ENCODE measurements around the gene GABRA6.

DNA sequence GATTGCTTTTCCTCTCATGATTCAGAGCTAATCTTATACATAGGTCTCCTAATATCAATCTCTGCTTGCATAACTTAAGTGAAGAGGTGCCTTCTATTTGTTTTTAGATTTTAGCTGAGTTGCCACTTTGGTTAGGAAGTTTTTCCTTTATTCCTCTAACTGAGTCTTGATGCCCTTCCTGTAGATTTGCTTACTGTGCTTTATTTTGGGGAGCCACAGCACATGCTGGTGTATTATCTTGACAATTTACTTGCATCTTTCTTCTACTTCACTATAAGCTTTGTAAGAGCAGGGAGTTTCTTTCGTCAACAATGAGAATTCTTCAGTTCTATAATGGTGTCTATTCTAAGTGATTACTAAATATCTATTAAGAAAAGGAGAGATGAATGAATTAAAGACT lies 54.9 kb downstream of the GABRA6 start:
- TF ChIP-seq, protein P1, sequence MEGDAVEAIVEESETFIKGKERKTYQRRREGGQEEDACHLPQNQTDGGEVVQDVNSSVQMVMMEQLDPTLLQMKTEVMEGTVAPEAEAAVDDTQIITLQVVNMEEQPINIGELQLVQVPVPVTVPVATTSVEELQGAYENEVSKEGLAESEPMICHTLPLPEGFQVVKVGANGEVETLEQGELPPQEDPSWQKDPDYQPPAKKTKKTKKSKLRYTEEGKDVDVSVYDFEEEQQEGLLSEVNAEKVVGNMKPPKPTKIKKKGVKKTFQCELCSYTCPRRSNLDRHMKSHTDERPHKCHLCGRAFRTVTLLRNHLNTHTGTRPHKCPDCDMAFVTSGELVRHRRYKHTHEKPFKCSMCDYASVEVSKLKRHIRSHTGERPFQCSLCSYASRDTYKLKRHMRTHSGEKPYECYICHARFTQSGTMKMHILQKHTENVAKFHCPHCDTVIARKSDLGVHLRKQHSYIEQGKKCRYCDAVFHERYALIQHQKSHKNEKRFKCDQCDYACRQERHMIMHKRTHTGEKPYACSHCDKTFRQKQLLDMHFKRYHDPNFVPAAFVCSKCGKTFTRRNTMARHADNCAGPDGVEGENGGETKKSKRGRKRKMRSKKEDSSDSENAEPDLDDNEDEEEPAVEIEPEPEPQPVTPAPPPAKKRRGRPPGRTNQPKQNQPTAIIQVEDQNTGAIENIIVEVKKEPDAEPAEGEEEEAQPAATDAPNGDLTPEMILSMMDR (IDR thresholded peaks at IDR 0.05), result no peak
- no peak for TF ChIP-seq EP300 (IDR thresholded peaks at IDR 0.05)
